ENCODE results near the gene PARP11. TPM values are rescaled to one million over a fixed set of nuclear protein-coding genes. Genes with fewer than 3 reads are reported as not detected.

Gene PARP11
- total RNA-seq, 1 donor = 9.4 TPM

- Histone ChIP-seq H2AFZ (ENCODE audit: low read length) (no peak overlapping the region), H3K27ac (ENCODE audit: low read depth, low read length) (no peak overlapping the region), H3K27me3 (ENCODE audit: insufficient read depth, low read length) (peaks cover 15% of the 10 kb centered on the region), H3K4me2 (ENCODE audit: insufficient read depth, low read length) (no peak overlapping the region), H3K36me3 (ENCODE audit: insufficient read depth, low read length) (no peaks in the 10 kb centered on the region), H3K9me3 (ENCODE audit: low read depth, low read length) (no peaks in the 10 kb centered on the region), H4K20me1 (ENCODE audit: insufficient read depth, low read length) (no peaks in the 10 kb centered on the region), H3K4me1 (ENCODE audit: insufficient read depth, low read length) (no peaks in the 10 kb centered on the region), H3K79me2 (ENCODE audit: insufficient read depth, low read length) (no peaks in the 10 kb centered on the region), H3K4me3 (ENCODE audit: insufficient read depth, low read length) (no peak overlapping the region)
- TF ChIP-seq CTCF (IDR thresholded peaks at IDR 0.05; ENCODE audit: extremely low read depth, low read depth, low read length) = no peak
- DNase-seq (ENCODE audit: insufficient read length, low spot score, missing footprints) = no peak
Measured at GRCh38 chr12:3879846-3880245, 6.6 kb upstream of the PARP11 start.

DNA sequence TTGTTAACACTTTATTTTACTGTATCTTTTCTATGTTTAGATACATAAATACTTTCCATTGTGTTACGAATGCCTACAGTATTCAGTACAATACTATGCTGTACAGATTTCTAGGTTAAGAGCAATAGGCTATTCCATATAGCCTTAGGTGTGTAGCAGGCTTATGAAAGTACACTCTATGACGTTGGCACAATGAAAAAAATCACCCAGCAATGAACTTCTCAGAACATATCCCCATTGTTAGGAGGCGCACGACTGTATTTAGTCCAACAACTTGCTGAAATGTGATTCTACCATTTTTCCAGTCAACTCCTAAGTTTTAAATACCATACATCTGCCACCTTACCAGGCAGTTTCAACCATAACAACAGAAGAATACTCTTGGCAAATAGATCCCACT lies 1.8 kb downstream of the PARP11 start:
- no peaks in the 10 kb centered on the region for H3K27me3 ChIP-seq (ENCODE audit: insufficient read depth, low read length)
- no peaks in the 10 kb centered on the region for H3K36me3 ChIP-seq (ENCODE audit: insufficient read depth, low read length)
- TF ChIP-seq CTCF (IDR thresholded peaks at IDR 0.05; ENCODE audit: extremely low read depth, low read depth, low read length) = no peak
- no peak overlapping the region for H3K27ac ChIP-seq (ENCODE audit: low read depth, low read length)
- DNase-seq (ENCODE audit: insufficient read length, low spot score, missing footprints) = no peak
- no peak overlapping the region for H3K4me3 ChIP-seq (ENCODE audit: insufficient read depth, low read length)
- H2AFZ ChIP-seq (ENCODE audit: low read length) = no peak overlapping the region
- H3K79me2 ChIP-seq (ENCODE audit: insufficient read depth, low read length) = peaks cover 23% of the 10 kb centered on the region
- no peaks in the 10 kb centered on the region for H4K20me1 ChIP-seq (ENCODE audit: insufficient read depth, low read length)
- H3K9me3 ChIP-seq (ENCODE audit: low read depth, low read length) = no peaks in the 10 kb centered on the region
- peaks cover 12% of the 10 kb centered on the region for H3K4me1 ChIP-seq (ENCODE audit: insufficient read depth, low read length)
- H3K4me2 ChIP-seq (ENCODE audit: insufficient read depth, low read length) = no peak overlapping the region

DNA sequence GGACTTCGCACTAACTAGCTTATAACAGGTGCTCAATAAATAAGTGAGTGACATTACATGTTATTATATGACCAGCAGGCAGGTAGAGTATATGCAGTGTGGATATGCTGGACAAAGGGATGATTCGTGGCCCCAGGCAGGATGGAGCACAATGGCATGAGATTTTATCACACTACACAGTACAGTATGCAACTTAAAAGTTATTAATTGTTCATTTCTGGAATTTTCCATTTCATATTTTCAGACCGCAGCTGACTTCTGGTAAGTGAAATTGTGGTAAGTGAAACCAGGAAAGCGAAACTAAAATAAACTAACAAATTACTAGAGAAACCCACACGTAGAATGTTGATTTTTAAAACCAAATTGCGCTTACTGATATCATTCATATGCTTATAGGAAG lies 3.3 kb downstream of the PARP11 start:
- no peaks in the 10 kb centered on the region for H4K20me1 ChIP-seq (ENCODE audit: insufficient read depth, low read length)
- no peaks in the 10 kb centered on the region for H3K9me3 ChIP-seq (ENCODE audit: low read depth, low read length)
- no peak overlapping the region for H3K27ac ChIP-seq (ENCODE audit: low read depth, low read length)
- H3K36me3 ChIP-seq (ENCODE audit: insufficient read depth, low read length) = no peaks in the 10 kb centered on the region
- H3K4me1 ChIP-seq (ENCODE audit: insufficient read depth, low read length) = peaks cover 12% of the 10 kb centered on the region
- peak; percentile 36 for DNase-seq (ENCODE audit: insufficient read length, low spot score, missing footprints)
- peaks cover 23% of the 10 kb centered on the region for H3K79me2 ChIP-seq (ENCODE audit: insufficient read depth, low read length)
- no peaks in the 10 kb centered on the region for H3K27me3 ChIP-seq (ENCODE audit: insufficient read depth, low read length)
- TF ChIP-seq CTCF (IDR thresholded peaks at IDR 0.05; ENCODE audit: extremely low read depth, low read depth, low read length) = no peak
- peak overlapping the region; percentile 55 for H3K4me2 ChIP-seq (ENCODE audit: insufficient read depth, low read length)
- peak overlapping the region; percentile 23 for H3K4me3 ChIP-seq (ENCODE audit: insufficient read depth, low read length)
- no peak overlapping the region for H2AFZ ChIP-seq (ENCODE audit: low read length)

DNA sequence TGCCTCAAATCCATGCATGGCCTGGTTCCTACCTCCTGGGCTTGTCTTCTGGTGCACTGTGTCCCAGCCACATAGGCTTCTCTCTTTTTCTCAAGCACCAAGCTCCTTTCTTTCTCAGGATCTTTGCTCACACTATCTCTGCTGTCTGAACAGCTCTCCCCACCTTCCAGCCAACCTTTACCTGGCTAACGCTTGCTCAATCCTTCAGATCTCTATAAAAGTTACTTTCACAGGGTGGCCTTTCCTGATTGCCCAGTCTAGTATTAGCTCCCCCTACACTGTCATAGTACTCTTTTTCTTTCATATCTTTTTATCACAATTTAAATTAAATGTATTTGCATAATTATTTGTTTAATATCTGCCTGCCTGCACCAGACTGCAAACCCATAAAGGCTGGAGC lies 3.8 kb downstream of the PARP11 start:
- Histone ChIP-seq H2AFZ (ENCODE audit: low read length) (no peak overlapping the region), H3K27me3 (ENCODE audit: insufficient read depth, low read length) (no peaks in the 10 kb centered on the region), H4K20me1 (ENCODE audit: insufficient read depth, low read length) (no peaks in the 10 kb centered on the region), H3K4me3 (ENCODE audit: insufficient read depth, low read length) (no peak overlapping the region), H3K4me1 (ENCODE audit: insufficient read depth, low read length) (peaks cover 12% of the 10 kb centered on the region), H3K9me3 (ENCODE audit: low read depth, low read length) (no peaks in the 10 kb centered on the region), H3K27ac (ENCODE audit: low read depth, low read length) (no peak overlapping the region), H3K4me2 (ENCODE audit: insufficient read depth, low read length) (peak overlapping the region; percentile 55), H3K79me2 (ENCODE audit: insufficient read depth, low read length) (peaks cover 23% of the 10 kb centered on the region), H3K36me3 (ENCODE audit: insufficient read depth, low read length) (no peaks in the 10 kb centered on the region)
- no peak for DNase-seq (ENCODE audit: insufficient read length, low spot score, missing footprints)
- no peak for TF ChIP-seq CTCF (IDR thresholded peaks at IDR 0.05; ENCODE audit: extremely low read depth, low read depth, low read length)
